Subcutaneous adipose tissue (tissue), 4 donors: Measurements from ENCODE around the gene TBCD. TPM values are rescaled to one million over a fixed set of nuclear protein-coding genes. Genes with fewer than 3 reads are reported as not detected.

Source experiments
- CTCF ChIP-seq: fragments of 450-650 bp; IDR thresholded peaks from one replicate; pipeline ENCODE4 v1.5.1; 2016; ENCODE audit warnings: low read depth, mild to moderate bottlenecking, control low read depth, antibody characterized with exemption, moderate library complexity
- total RNA-seq, 4 donors: library from RNA; depleted of rRNA; stranded (reverse); fragments of >200 nt; gene quantifications; one replicate each; pipeline ENCODE4 v1.1.0, GENCODE V29; 2016

TBCD gene
- total RNA-seq, 4 donors from 2014 or later = 36.5 to 103 (median 54.7) TPM

- no peak for TF ChIP-seq CTCF
Measured at GRCh38 chr17:82788206-82789001, 36.5 kb downstream of the TBCD start.

GRCh38 chr17:82789051-82789592 is 37.3 kb downstream of the TBCD start:
- no peak for TF ChIP-seq CTCF

GRCh38 chr17:82789806-82790205 is 37.9 kb downstream of the TBCD start:
- no peak for TF ChIP-seq CTCF

GRCh38 chr17:82790391-82790790 is 38.5 kb downstream of the TBCD start:
- no peak for TF ChIP-seq CTCF

GRCh38 chr17:82791532-82791931 is 39.7 kb downstream of the TBCD start:
- no peak for TF ChIP-seq CTCF

GRCh38 chr17:82793974-82794630 is 42.2 kb downstream of the TBCD start:
- TF ChIP-seq CTCF = no peak

GRCh38 chr17:82794781-82795482 is 43.1 kb downstream of the TBCD start:
- TF ChIP-seq CTCF = no peak
